ACC112 (cell line): Measurements from ENCODE around the gene SHROOM3.
A peak's percentile ranks its signal among the peaks of the same experiment; 100 is the strongest.
"Not testable (repeated sequence)": the region's sequence is repeated elsewhere in the genome, so short reads cannot be mapped to it uniquely, and the experiment has no call there.

Source experiments
- H2AFZ ChIP-seq: fragments of 200-600 bp; sonication (generic); one replicate; pipeline ENCODE4 v1.6.0; 2017; ENCODE audit warnings: antibody characterized with exemption, low read length; ENCODE audit not compliant: unreplicated experiment
- H3K27ac ChIP-seq: fragments of 200-600 bp; sonication (generic); 2 replicates; pipeline ENCODE4 v1.5.1; 2014; ENCODE audit warnings: low read depth, mild to moderate bottlenecking, antibody characterized with exemption, low read length, moderate library complexity
- H3K27me3 ChIP-seq: fragments of 200-600 bp; sonication (generic); 2 replicates; pipeline ENCODE4 v1.6.1; 2014; ENCODE audit warnings: mild to moderate bottlenecking, antibody characterized with exemption, low read length, moderate library complexity, mixed read lengths; ENCODE audit not compliant: insufficient read depth
- H3K36me3 ChIP-seq: fragments of 200-600 bp; sonication (generic); 2 replicates; pipeline ENCODE4 v1.6.1; 2016; ENCODE audit warnings: mild to moderate bottlenecking, antibody characterized with exemption, low read length, moderate library complexity, mixed read lengths; ENCODE audit not compliant: insufficient read depth
- H3K4me1 ChIP-seq: fragments of 200-600 bp; sonication (generic); one replicate; pipeline ENCODE4 v1.6.1; 2016; ENCODE audit warnings: low read length, mixed read lengths; ENCODE audit not compliant: insufficient read depth, unreplicated experiment, control insufficient read depth
- H3K4me3 ChIP-seq: fragments of 200-600 bp; sonication (generic); 2 replicates; pipeline ENCODE4 v1.5.1; 2014; ENCODE audit warnings: mild to moderate bottlenecking, low read depth, low read length
- H3K79me2 ChIP-seq: fragments of 200-600 bp; sonication (generic); one replicate; pipeline ENCODE4 v1.6.0; 2016; ENCODE audit warnings: low read length; ENCODE audit not compliant: control insufficient read depth, unreplicated experiment, insufficient read depth

The SHROOM3 gene

DNA sequence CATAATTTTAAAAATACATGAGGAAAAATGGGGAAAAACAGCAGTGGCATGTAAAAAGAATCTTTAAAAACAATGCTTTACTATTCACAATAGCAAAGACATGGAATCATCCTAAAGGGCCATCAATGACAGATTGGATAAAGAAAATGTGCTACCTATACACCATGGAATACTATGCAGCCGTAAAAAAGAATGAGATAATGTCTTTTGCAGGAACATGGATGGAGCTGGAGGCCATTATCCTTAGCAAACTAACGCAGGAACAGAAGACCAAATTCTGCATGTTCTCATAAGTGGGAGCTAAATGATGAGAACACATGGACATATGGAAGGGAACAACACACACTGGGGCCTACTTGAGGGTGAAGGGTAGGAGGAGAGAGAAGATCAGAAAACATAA lies 287.1 kb downstream of the SHROOM3 start:
- H2AFZ ChIP-seq, H3K27me3 ChIP-seq, H3K79me2 ChIP-seq: not testable (repeated sequence)

GRCh38 chr4:76722838-76723237 lies 287.8 kb downstream of the SHROOM3 start:
- Histone ChIP-seq H3K27ac (no peak overlapping the region), H3K27me3 (no peaks in the 10 kb centered on the region), H3K36me3 (no peaks in the 10 kb centered on the region), H3K79me2 (no peaks in the 10 kb centered on the region), H2AFZ (no peak overlapping the region), H3K4me1 (peaks cover 20% of the 10 kb centered on the region), H3K4me3 (no peak overlapping the region)

More for the DNA sequence above, 287.1 kb downstream of the SHROOM3 start:
- peaks cover 20% of the 10 kb centered on the region for H3K4me1 ChIP-seq
- H3K4me3 ChIP-seq, H3K36me3 ChIP-seq, H3K27ac ChIP-seq: not testable (repeated sequence)

DNA sequence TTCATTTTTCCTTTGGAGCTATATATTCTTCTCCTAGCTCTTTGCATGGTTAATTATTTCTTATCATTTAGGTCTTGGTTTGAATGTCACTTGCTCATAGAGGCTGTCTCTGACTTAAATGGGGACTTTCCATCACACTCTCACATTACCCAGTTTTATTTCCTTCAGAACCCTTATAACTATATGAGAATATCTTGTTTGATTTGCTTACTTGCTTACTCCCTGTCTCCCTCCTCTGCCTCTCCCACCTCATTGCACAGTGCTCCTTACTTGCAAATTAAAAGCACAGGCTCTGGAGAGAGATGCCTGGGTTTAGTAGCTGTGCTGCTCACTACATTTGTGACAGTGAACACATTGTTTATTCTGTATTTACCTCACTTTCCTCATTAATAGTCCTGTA lies 288.3 kb downstream of the SHROOM3 start:
- Histone ChIP-seq H3K4me1 (peaks cover 20% of the 10 kb centered on the region), H3K36me3 (no peaks in the 10 kb centered on the region), H3K27ac (0 out of 2 replicates have a peak overlapping the region, but pooled peaks have one; percentile 5), H3K4me3 (no peak overlapping the region), H3K27me3 (no peaks in the 10 kb centered on the region), H3K79me2 (no peaks in the 10 kb centered on the region), H2AFZ (peak overlapping the region; percentile 8)

- Histone ChIP-seq H2AFZ (peak overlapping the region; percentile 8), H3K27me3 (no peaks in the 10 kb centered on the region), H3K4me3 (no peak overlapping the region), H3K79me2 (no peaks in the 10 kb centered on the region), H3K36me3 (no peaks in the 10 kb centered on the region), H3K27ac (0 out of 2 replicates have a peak overlapping the region, but pooled peaks have one; percentile 5), H3K4me1 (peaks cover 20% of the 10 kb centered on the region)
Measured at GRCh38 chr4:76723924-76724323, 288.9 kb downstream of the SHROOM3 start.

DNA sequence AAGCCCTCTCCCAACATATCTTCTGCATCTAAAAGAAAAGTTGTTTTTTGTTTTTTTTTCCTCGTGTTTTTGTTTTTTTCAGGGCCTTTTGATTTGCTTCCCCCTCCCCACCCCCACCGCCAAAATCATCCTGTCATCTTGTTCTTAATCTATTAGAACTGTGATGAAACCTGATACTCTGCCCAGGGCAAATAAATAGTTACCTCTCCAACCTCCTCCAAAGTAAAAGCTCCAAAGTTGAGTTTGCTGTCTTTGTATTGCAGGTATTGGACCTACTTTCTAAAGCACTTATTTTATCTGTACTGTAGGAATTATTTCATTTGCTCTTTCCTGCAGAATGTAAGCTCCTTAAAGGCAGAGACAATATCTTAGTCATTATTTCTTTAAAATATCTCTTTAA lies 290.0 kb downstream of the SHROOM3 start:
- H3K79me2 ChIP-seq: no peaks in the 10 kb centered on the region
- no peak overlapping the region for H3K27ac ChIP-seq
- H3K36me3 ChIP-seq: no peaks in the 10 kb centered on the region
- H3K4me1 ChIP-seq: peaks cover 20% of the 10 kb centered on the region
- H3K27me3 ChIP-seq: no peaks in the 10 kb centered on the region
- H2AFZ ChIP-seq: no peak overlapping the region
- no peak overlapping the region for H3K4me3 ChIP-seq

DNA sequence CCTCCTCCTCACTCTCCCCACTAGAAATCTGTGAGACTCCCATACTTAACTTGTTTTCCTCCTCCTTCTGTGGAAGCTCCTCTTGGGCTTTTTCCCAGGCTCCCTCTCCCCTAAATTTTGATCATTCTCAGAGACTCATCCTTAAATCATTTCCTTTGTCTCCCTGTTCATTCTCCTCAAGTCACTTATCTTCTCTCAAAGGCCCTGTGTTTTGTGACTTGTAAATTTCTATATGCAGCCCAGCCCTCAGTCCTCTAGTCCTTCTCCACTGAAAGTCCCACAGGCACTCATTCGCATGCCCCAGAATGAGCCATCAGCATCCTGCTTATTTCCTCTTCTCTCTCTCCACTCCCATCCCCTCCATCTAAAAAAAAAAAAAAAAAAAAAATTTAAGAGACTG lies 291.1 kb downstream of the SHROOM3 start:
- H3K27ac ChIP-seq: no peak overlapping the region
- H3K4me1 ChIP-seq: peaks cover 20% of the 10 kb centered on the region
- no peaks in the 10 kb centered on the region for H3K79me2 ChIP-seq

DNA sequence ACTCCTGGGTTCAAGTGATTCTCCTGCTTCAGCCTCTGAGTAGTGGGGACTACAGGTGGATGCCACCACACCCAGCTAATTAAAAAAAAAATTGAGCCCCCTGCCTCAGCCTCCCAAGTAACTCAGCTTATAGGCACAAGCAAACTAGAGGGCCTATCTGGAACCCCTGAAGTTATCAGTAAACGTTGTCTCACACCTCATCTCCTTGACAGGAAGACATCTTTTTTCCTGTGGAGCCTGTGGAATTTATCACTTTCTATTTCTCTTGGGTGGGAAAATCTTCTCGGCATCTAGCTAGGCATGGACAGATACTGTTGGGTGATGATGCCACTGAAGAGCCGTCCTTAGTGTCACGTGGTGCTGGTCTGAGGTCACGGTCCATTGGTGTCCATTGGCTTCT lies 291.6 kb downstream of the SHROOM3 start:
- H3K4me1 ChIP-seq: peaks cover 20% of the 10 kb centered on the region
- H3K27me3 ChIP-seq: no peaks in the 10 kb centered on the region
- no peaks in the 10 kb centered on the region for H3K36me3 ChIP-seq
- no peak overlapping the region for H3K27ac ChIP-seq
- H2AFZ ChIP-seq: no peak overlapping the region
- H3K79me2 ChIP-seq: no peaks in the 10 kb centered on the region
- no peak overlapping the region for H3K4me3 ChIP-seq

More for the DNA sequence above, 291.1 kb downstream of the SHROOM3 start:
- H3K27me3 ChIP-seq: no peaks in the 10 kb centered on the region
- H3K36me3 ChIP-seq: no peaks in the 10 kb centered on the region
- H3K4me3 ChIP-seq: no peak overlapping the region
- H2AFZ ChIP-seq: no peak overlapping the region

- not testable (repeated sequence) for H2AFZ ChIP-seq, H3K27me3 ChIP-seq, H3K36me3 ChIP-seq, H3K79me2 ChIP-seq, H3K4me3 ChIP-seq, H3K27ac ChIP-seq
- peaks cover 20% of the 10 kb centered on the region for H3K4me1 ChIP-seq
Measured at GRCh38 chr4:76727934-76728333, 292.9 kb downstream of the SHROOM3 start.

DNA sequence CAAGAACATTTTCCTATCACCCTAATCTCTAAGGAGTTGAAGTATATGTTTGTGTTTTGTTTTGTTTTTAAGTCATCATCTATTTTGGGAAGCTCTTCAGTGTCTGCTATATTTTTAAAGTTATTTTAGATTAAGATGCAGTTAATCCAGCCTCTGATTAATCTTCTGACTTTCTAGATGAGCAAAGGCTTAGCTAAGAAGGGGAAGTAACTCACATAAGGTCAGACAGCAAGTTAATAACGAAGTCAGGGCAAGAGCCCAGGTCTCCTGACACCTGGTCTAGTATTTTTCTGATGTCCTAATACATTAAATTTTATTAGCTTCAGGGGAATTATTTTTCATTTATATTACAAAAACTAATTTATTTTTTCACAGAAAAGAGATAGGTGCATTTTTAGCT lies 294.4 kb downstream of the SHROOM3 start:
- Histone ChIP-seq H3K27me3 (no peaks in the 10 kb centered on the region), H2AFZ (no peak overlapping the region), H3K4me3 (no peak overlapping the region), H3K27ac (no peak overlapping the region), H3K36me3 (no peaks in the 10 kb centered on the region), H3K79me2 (no peaks in the 10 kb centered on the region), H3K4me1 (peaks cover 9% of the 10 kb centered on the region)

- Histone ChIP-seq H3K27ac (no peak overlapping the region), H3K27me3 (no peaks in the 10 kb centered on the region), H3K4me3 (no peak overlapping the region), H2AFZ (no peak overlapping the region), H3K79me2 (no peaks in the 10 kb centered on the region), H3K36me3 (no peaks in the 10 kb centered on the region), H3K4me1 (peaks cover 5% of the 10 kb centered on the region)
Measured at GRCh38 chr4:76729980-76730379, 295.0 kb downstream of the SHROOM3 start.

GRCh38 chr4:76732246-76732645 lies 297.2 kb downstream of the SHROOM3 start:
- no peaks in the 10 kb centered on the region for H3K4me1 ChIP-seq
- no peak overlapping the region for H2AFZ ChIP-seq
- no peaks in the 10 kb centered on the region for H3K27me3 ChIP-seq
- no peak overlapping the region for H3K27ac ChIP-seq
- H3K79me2 ChIP-seq: no peaks in the 10 kb centered on the region
- H3K4me3 ChIP-seq: no peak overlapping the region
- no peaks in the 10 kb centered on the region for H3K36me3 ChIP-seq
